Measurements from ENCODE around the gene PRDX4.
"Not testable (repeated sequence)": the region's sequence is repeated elsewhere in the genome, so short reads cannot be mapped to it uniquely, and the experiment has no call there.

Gene PRDX4

GRCh38 chrX:23673108-23673507, 5.8 kb downstream of the PRDX4 start:
- no peak for DNase-seq (ENCODE audit: low read depth, low spot score)

- DNase-seq (ENCODE audit: low read depth, low spot score): not testable (repeated sequence)
These were observed 9.2 kb downstream of the PRDX4 start for GRCh38 chrX:23676486-23676885.

GRCh38 chrX:23692166-23692565, 24.9 kb downstream of the PRDX4 start:
- DNase-seq (ENCODE audit: low read depth, low spot score): no peak

- DNase-seq (ENCODE audit: low read depth, low spot score): no peak
These were observed 27.3 kb downstream of the PRDX4 start for GRCh38 chrX:23694606-23695005.

- no peak for DNase-seq (ENCODE audit: low read depth, low spot score)
These were observed 32.4 kb downstream of the PRDX4 start for GRCh38 chrX:23699636-23700194.

- DNase-seq (ENCODE audit: low read depth, low spot score): no peak
These were observed 37.4 kb downstream of the PRDX4 start for GRCh38 chrX:23704673-23705206.

GRCh38 chrX:23705235-23705634, 37.9 kb downstream of the PRDX4 start:
- no peak for DNase-seq (ENCODE audit: low read depth, low spot score)

GRCh38 chrX:23720117-23720677, 52.9 kb downstream of the PRDX4 start:
- no peak for DNase-seq (ENCODE audit: low read depth, low spot score)

- DNase-seq (ENCODE audit: low read depth, low spot score): no peak
These were observed 58.9 kb downstream of the PRDX4 start for GRCh38 chrX:23726191-23726590.

GRCh38 chrX:23727206-23727605, 59.9 kb downstream of the PRDX4 start:
- DNase-seq (ENCODE audit: low read depth, low spot score): no peak

- DNase-seq (ENCODE audit: low read depth, low spot score): no peak
These were observed 61.9 kb downstream of the PRDX4 start for GRCh38 chrX:23729214-23729613.

- no peak for DNase-seq (ENCODE audit: low read depth, low spot score)
These were observed 64.7 kb downstream of the PRDX4 start for GRCh38 chrX:23731951-23732350.

- no peak for DNase-seq (ENCODE audit: low read depth, low spot score)
These were observed 65.4 kb downstream of the PRDX4 start for GRCh38 chrX:23732704-23733103.

Measured in activated naive CD8-positive, alpha-beta T cell treated with anti-CD3 and anti-CD28 coated beads, Interleukin-2, amount 50 U/mL, for 16 hours (primary cell).